Activated CD4-positive, alpha-beta T cell treated with anti-CD3 and anti-CD28 coated beads, Interleukin-2, amount 50 U/mL, for 16 hours (primary cell): ENCODE measurements around the gene COG6.

Experiments used
- DNase-seq: peaks from one replicate; pipeline ENCODE4 v3.0.0-alpha.2; 2020

The COG6 gene

DNA sequence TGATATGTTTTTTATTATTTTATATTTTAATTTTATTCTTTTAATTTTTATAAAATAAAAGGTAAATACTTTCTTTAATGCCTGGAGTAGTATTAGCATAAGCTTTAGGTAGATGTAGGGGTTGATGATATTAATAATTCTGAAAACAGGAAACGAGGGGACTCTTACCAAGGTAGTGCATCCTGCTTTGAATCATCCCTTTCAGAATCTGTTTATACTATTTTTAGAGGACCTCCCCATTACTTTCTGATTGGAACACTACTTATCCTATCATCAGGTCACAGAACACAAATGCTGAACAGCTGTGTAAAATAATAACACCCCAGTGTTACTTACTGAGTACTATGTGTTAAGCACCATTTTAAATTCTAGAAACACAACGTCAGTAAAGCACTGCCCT, 27.3 kb downstream of the COG6 start:
- peak; percentile 22 for DNase-seq

DNA sequence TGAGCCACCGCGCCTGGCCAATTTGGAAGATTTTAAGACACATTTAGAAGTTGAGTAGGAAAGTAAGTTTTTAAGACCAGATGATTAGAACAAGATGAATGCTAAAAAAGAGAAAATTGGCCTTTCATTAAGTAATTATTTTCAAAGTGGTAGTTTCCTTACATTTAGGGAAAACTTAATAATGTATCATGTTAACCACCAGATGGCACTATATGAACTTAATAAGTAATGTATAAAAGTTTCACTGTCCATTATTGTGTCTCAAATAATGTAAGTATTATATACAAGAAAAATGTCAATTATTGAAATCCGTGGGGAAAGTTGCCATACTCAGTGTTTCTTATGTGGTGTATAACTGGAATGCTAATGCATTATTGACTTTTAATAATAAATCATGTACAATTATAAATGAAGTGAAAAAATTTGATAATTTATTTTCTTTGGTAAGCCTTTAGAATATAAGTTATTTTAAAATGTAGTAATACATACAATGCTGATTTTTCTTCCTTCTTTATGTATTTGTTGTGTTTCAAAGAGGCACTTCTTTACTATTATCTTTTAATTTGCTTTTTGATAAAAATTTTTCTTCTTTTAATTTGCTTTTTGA, 29.2 kb downstream of the COG6 start:
- DNase-seq = peak; percentile 28

DNA sequence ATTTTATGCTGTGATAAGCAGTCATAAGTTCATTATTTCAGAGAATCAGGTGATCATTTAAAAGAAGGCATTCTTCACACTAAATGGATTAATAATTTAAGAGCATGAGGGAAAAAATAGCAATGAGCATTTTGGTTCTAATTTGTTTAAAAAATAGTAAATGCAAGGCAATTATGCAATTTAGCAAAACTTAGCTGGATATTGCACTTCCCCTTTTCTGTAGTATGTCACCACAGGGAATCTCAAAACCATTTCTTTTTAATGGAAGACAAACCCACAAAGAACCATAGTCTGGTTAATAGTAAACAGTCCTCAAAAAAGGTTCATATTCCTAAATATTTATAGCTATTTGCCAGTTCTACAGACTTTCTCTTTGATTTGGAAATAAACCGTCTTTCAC, 30.2 kb downstream of the COG6 start:
- no peak for DNase-seq

DNA sequence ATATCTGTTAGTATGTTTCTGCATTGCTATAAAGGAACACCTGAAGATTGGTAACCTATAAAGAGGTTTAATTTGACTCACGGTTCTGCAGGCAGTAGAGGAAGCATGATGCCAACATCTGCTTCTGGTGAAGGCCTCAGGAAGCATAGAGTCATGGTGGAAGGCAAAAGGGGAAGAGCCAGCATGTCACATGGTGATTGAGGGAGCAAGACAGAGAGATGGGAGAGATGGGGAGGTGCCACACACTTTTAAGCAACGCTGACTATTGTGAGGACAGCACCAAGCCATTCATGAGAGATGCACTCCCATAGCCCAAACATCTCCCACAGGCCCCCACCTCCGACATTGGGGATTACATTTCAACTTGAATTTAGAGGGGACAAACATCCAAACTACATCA, 32.8 kb downstream of the COG6 start:
- no peak for DNase-seq

DNA sequence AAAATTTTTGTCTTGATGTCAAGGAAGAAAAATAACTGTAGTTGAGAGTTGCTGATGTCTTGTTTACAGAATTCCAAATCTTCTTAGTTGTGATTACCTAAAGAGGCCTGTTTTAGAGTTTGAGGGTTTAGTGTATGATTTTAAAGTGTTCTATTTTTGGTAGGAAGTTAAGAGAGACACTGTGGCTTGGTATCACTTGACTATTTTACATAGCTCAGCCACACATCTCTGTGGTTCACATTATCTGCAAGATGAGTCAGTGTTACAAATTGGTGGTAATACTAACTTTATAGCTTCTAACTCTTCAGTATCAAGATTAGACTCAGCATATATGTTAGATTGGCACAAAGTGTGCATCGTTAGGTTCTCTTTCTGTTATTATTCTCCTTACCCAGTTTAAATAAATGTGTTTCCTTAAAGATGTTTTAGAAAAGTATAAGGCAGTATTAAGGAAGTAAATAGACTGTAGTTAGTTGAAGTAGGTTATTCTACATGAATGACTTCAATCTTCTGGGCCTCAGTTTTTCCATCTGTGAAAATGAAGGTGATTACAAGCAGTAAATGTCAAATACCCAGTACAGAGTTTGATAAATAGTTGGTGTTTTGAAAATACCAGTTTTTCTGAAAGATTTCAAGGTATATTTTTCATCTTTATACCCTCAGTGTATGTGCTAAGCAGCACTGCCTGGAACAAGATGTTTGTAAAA, 33.4 kb downstream of the COG6 start:
- peak; percentile 37 for DNase-seq

DNA sequence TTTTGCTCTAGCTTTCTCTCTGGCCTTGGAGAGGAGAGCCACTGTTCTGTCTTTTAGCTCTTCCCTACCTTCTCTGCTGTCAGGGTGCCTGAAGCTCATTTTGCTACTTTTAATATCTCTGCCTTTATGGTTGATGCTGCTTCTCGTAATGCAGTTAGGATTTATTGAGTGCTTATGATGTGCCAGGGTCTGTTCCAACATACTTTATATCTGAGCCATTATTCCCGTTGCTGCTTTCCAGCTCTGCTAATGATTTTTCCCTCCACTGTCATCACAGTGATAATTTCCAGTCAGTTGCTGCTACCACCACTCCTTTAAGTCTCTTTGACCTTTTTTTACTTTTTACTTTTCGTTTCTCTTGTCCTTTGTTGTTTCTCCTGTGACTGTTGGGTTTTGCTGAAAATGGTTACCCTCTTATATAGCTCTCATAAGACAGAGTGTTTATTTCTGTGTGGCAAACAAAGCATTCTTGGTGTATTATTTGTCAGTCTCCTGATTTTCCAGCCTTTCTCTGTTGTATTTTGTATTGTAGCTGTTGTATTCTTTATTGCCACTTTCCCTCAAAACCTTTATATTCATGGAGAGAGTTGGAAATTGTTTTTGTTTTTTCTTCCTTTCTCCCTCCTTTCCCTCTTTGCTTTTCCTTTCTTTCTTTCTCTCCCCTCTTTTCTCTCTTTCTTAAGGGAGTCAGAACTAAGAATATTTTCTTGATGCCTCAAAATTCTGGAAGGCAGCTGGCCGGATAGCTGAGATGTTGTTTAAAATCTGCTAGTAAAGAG, 37.4 kb downstream of the COG6 start:
- no peak for DNase-seq

DNA sequence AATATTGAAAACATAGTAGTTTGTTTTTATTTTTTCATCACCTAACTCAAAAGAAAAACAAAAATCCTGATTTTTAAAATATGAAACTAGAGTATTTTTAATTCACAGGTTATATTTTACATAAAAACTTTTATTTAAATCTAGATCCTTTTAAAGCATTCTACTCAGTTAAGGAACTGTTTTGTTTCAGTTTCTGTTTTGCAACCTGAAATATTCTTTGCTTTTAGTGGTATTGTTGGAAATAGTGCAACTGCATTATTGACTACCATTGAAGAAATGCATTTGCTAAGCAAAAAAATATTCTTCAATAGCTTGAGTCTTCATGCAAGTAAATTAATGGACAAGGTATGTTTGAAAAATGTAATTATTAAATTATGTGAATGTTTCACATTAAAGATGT, 43.8 kb downstream of the COG6 start:
- no peak for DNase-seq

DNA sequence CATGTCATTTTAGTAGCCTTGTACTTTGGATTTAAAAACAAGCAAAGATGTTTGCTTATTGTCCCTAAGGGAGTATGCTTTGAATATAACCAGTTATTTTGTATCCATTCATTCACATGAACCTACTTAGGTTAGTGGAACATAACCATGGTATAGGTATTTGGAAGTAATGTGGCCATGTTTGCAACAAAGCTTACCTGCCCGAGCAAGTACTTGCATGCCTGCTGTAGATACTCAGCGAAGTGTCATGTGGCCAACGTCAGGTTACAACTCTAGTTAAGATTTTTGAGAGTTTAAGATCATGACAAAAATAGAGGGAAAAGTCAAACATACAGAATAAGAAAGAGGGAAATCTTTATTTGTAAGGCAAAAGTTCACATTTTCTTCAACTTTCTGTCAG, 57.2 kb downstream of the COG6 start:
- DNase-seq = no peak

DNA sequence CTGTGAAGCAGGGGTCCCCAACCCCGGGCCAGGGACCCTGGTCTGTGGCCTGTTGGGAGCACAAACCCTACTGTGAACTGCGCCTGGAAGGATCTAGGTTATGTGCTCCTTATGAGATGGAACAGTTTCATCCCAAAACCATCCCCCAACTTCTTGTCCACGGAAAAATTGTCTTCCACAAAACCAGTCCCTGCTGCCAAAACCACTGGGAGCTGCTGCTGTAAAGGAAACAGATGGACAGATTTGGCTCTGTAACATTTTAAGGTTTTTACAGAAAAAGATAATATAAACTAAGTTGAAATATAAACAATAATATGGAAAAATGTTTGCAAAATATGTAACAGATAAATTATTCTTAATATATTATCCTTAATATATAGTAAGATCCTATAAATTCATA, 73.7 kb downstream of the COG6 start:
- DNase-seq = no peak

DNA sequence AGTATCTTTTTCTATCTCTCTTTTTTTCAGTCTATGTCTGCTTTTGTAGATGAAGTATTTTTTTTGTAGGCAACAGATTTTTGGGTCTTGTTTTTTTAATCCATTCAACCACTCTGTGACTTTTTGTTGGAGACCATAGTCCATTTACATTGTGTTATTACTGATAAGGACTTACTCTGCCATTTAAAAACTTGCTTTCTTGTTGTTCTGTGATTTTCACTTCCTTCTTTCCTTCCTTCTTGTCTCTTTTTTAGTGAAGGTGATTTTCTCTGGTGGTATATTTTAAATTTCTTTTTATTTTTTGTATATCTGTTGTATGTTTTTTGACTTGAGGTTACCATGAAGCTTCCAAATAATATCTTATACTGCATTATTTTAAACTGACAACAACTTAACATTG, 79.5 kb downstream of the COG6 start:
- DNase-seq = no peak

DNA sequence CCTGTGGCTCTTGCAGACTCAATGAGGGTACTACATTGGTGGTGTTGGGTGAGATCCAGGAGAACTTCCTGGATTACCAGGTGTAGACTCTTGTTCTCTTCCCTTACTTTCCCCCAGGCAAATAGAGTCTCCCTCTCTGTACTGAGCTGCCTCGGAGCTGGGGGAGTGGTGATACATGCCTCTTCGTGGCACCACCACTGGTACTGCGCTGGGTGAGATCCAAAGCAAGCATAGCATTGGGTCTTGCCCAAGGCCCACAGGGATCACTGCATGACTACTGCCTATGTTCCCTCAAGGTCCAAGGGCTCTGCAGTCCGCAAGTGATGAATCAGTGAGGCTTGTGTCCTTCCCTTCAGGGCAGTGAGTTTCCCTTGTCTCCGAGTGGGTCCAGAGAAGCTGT, 81.6 kb downstream of the COG6 start:
- no peak for DNase-seq

DNA sequence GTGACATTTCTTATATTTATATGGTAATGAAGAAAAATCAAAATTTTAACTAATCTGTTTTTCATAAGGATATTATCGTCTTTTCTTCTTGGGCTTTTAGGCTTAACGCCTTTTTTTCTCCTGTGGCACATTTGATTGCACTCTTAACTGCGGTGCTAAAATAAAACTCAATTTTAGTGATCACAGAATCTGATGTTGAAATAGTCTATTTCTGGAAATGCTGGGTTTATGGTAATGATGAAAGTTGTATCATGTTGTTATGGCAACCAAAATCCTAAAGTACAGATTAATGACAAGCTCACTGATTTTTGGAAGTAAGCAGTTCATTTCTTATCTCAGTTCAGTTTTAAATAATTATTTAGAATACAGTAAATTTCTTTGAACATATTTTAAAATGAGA, 85.3 kb downstream of the COG6 start:
- no peak for DNase-seq

DNA sequence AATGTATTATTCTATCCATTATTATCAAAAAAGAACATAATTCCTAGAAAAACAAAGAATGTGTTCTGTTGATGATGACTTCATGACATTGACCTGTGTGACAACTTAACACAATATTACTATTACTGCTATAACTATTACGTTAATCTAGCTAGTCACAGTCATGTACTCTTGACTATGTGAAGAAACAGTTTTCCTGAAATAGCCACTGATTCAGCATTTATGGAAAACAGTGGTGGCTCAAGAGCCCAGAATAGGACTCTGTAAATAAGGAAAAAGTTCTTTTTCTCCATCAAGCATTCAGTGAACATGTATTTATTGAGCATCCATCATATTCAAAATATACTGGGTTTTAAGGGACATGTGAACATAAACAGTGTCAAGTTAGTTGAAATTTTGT, 93.5 kb downstream of the COG6 start:
- no peak for DNase-seq

DNA sequence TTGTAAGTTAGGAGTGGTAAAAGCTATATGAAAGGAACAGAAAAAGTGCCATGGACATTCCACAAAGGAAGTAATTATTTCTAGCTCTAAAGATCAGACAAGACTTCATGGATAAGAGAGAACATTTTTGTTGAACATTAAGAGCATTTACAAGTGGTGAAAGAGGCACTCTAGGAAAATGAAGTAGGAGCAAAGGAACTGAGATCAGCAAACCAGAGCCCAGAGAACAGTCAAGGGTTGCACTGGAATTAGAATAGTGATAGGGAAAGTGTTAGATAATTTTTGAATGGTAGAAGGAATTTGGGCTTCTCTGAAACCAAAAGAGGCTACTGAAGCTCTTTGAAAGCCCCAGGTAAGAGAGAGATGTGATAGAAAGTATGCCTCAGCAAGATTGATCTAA, 94.1 kb downstream of the COG6 start:
- no peak for DNase-seq

DNA sequence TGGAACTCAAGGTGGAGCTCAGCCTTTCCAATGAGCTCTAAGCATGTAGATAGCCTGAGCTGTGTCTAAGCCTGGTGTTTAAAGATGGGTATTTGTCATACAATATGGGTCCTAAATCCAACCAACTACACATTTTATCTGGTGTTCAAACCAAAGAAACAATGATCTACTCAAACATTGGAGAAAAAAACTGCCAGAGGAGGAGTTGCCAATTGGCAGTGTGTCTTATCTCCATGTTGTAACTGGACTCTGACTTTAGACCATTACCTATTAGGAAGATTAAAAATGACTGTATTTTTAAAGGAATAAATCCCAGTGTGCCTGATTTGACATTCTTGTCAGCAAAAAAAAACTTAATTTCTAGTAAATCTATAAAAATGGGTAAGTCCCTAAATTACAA, 96.3 kb downstream of the COG6 start:
- DNase-seq = no peak

DNA sequence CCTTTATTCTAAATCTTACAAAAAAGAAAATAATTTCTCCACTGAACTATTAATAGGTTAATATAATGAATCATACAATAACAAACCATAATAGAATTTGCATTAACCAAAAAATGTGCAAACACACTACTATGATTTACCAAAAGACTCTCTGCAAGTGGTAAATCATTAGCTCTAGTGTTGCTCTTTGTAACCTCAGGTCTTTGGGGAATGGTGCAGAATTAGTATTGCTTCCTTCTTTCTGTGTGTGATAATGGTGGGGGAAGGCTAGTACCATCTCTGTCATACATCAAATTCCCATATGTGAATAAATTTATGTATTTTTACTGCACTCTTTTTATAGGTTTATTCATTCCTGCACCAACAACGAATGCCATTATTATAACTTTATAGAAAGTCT, 105.1 kb downstream of the COG6 start:
- no peak for DNase-seq

DNA sequence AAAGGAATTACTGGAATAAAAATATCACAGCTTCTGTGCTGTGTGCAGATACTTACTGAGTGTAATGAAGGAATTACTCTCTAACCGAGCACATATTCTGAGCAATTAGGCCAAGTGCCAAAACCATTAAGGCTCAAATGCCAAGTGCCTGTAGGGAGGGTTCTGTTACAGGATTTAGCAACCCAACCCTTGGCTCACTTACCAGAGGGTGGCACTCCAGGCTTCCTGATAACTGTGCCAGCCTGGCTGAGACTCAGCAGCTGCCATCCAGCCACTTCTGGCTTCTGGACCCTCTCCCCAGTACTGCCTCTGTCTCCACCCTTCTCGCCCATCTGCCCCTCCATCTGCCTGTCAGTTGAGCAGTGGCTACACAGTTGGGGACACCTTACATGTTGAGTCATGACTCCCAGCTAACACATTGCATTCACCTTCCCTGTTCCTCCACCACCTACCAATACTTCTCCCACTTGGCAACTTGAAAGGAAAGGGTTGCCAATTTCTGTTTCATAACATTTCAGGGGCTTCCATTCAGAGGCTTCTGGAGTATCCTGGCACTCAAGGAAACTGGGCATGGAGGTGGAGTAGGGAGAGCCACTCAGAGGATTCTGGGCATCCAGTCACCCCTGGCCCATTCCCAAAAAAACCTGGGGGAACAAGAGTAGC, 110.5 kb downstream of the COG6 start:
- peak; percentile 15 for DNase-seq

DNA sequence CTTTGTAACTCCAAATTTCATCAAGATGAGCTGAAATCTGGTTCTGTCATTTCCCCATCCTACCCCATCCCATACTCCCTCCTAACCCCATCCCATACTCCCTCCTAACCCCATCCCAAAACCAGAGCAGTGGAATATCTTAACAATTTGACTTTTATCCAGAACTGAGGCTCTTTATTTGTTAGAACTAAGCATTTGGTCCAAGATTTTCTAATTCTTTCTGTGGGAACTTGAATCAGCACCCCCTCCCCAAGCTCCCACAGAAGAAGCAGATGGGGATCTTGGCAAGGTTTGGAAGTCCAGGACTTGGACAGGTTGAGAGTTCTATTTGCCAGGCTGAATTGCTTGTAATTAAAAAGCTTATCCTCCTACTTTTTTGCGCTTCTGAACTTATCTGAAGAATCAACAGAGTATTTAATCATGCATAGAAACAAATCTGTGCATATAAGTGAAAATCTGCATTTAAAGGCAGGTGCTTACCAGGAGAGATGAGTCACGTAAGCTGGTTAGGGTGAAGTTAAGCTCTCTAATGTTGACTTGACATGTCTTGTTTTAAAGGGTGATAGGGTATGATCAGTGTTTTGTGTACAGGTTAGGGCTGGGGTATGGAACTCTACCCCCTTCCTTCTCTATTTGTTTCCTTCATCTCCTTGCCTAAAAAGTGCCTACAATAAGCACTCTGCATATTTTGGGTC, 111.1 kb downstream of the COG6 start:
- DNase-seq = no peak

DNA sequence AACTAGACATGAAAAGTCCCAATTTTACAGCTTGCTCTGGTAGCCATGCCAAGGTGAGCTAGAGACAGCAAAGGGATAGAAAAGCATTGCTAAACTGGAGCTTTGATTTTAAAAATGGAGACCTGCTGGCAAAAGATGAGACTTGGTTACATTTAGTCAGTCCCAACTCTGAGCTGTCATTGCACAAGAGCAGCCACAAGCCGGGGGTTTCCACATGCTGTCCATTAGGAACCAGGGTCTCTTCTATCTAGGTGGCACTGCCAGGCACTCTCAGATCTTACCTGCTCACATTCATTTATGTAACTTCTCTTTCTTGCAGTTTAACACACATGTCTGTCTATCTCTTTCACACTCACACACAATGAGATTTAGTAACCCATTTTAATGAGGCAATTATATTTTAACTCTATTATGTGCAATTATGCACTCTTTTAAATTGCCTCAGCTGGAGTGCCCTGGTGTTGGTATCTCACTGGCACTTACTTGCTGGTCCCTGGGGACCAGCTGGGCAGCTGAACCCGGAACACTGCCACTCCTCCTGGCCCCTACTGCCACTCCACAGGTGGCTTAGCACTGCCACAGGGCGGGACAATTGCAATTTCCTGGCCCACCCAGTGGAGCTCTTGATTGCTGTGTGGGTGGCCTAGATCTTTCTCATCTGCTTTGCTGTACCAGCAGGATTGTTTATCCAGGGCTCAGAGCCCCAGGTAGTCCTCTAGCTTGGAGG, 112.5 kb downstream of the COG6 start:
- no peak for DNase-seq

DNA sequence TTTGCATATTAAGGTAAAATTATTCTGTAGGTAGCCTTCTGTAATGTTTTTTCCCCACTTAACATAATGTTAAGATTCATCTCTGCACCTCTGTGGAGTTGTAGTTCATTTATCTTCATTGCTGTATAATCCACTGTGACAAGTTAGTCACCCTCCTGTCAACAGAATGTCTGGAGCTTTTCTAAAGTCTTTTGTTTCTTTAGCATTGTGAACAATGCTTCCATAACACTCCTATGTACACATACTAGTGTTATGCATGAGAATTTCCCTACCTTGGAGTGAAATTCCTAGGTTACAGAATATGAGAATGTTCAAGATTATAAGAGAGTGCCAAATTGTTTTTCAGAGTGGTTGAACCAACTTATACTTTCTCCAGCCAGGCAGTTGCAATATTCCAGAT, 113.5 kb downstream of the COG6 start:
- DNase-seq = no peak

DNA sequence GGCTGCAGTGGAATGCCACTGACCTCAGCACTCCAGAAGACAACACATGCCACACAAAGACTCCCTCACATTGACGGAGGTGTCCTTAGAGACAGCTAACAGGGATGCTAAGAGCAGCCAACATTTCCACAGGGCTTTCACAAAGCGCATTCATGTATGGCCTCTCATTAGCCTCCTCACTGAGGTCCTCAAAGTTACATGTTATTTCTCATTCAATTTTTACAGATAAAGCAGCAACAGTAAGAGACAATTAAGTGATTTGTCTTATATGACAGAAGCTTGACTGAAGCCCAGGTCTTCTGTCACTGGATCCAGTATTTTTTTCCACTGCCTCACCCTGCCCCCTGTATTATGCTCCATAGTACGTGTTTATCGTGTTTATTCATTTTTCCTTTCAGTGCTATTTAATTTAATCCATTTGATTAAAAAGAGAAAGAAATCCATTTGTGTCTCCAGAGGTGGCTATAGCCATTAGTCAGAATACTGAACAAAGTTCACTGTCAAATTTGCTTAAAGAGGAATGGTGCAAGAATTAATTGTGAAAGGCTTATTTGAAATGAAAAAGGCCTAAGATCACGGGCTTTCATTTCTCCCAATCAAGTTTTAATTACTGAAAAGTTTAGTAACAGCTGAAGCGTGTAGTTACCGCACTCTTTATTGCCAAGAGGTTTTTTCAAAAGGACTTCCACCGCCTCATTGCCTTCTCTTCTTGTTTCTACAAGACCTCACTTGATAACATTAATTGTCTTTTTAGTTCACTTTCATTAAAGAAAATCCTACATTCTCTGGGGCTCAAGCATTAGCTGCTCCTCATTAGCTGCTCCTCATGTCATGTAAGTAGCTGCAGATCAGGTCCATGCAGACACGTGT, 115.0 kb downstream of the COG6 start:
- DNase-seq = no peak
